Measurements from ENCODE around the gene GALR2. TPM values are rescaled to one million over a fixed set of nuclear protein-coding genes. Genes with fewer than 3 reads are reported as not detected.

GALR2 gene
- total RNA-seq, 1 donor from 2014 or later = 0.36 TPM

DNA sequence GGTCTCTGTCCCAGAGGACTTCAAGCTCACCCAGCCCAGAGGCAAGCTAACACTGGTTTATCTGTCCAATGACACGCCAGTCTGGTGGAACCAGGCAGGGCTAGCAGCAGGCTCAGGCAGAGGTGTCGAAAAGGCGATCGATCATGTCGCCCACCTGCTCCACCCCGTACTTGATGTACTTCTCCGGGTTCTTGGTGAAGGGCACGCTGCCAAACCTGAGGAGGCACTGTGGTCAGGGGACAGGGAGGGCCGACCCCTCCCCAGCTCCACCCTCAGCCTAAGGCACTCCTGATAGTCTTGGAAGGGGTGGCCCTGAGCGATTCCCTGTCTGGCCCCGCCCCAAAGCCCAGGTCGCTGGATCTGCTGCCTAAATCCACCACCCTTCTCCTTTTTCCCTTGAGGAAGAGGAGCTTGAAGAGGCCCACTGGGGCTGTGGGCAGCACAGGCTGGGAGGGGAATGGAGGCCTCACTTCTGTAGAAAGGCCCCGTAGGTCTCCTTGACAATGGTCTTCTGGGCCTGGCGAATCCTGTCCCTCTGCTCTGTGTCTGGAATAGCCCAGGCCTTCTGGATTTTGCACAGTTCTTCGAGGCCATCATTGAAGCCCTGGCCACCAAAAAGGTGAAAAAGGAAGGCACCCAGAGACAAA, 9.1 kb downstream of the GALR2 start:
- Mint-ChIP-seq H3K27me3 (ENCODE audit: low read depth, unreplicated experiment) (peaks cover 10% of the 10 kb centered on the region), H3K36me3 (ENCODE audit: low read depth, unreplicated experiment) (peaks cover 14% of the 10 kb centered on the region), H3K4me3 (ENCODE audit: unreplicated experiment) (no peak overlapping the region), H3K9me3 (ENCODE audit: unreplicated experiment) (no peaks in the 10 kb centered on the region), H3K27ac (ENCODE audit: unreplicated experiment) (no peak overlapping the region), H3K4me1 (ENCODE audit: low read depth, unreplicated experiment) (peaks cover 18% of the 10 kb centered on the region)
- Histone ChIP-seq H3K27me3 (ENCODE audit: insufficient read depth, low read length) (peaks cover 20% of the 10 kb centered on the region), H3K4me3 (ENCODE audit: insufficient read depth, low read depth, low read length) (no peak overlapping the region), H3K27ac (ENCODE audit: low read depth, low read length) (no peak overlapping the region), H3K4me2 (ENCODE audit: low read length) (no peak overlapping the region), H3K9me3 (ENCODE audit: insufficient read depth, low read depth, low read length) (no peaks in the 10 kb centered on the region), H3K36me3 (ENCODE audit: insufficient read depth, low read length) (peaks cover 12% of the 10 kb centered on the region), H3K9ac (ENCODE audit: low read length) (no peak overlapping the region), H3K4me1 (ENCODE audit: insufficient read depth, low read length) (no peaks in the 10 kb centered on the region), H2AFZ (ENCODE audit: low read depth, low read length) (no peak overlapping the region), H3K79me2 (ENCODE audit: insufficient read depth, low read length) (no peaks in the 10 kb centered on the region), H4K20me1 (ENCODE audit: insufficient read depth, low read length) (peaks cover 22% of the 10 kb centered on the region)
- DNase-seq (ENCODE audit: low read depth) (no peak), FAIRE-seq (no peak)
- TF ChIP-seq, protein P1, sequence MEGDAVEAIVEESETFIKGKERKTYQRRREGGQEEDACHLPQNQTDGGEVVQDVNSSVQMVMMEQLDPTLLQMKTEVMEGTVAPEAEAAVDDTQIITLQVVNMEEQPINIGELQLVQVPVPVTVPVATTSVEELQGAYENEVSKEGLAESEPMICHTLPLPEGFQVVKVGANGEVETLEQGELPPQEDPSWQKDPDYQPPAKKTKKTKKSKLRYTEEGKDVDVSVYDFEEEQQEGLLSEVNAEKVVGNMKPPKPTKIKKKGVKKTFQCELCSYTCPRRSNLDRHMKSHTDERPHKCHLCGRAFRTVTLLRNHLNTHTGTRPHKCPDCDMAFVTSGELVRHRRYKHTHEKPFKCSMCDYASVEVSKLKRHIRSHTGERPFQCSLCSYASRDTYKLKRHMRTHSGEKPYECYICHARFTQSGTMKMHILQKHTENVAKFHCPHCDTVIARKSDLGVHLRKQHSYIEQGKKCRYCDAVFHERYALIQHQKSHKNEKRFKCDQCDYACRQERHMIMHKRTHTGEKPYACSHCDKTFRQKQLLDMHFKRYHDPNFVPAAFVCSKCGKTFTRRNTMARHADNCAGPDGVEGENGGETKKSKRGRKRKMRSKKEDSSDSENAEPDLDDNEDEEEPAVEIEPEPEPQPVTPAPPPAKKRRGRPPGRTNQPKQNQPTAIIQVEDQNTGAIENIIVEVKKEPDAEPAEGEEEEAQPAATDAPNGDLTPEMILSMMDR (IDR thresholded peaks at IDR 0.05; ENCODE audit: insufficient read depth, low read depth, low read length) = no peak
- no peak for TF ChIP-seq EZH2 (IDR thresholded peaks at IDR 0.05; ENCODE audit: insufficient read depth, low read length)

DNA sequence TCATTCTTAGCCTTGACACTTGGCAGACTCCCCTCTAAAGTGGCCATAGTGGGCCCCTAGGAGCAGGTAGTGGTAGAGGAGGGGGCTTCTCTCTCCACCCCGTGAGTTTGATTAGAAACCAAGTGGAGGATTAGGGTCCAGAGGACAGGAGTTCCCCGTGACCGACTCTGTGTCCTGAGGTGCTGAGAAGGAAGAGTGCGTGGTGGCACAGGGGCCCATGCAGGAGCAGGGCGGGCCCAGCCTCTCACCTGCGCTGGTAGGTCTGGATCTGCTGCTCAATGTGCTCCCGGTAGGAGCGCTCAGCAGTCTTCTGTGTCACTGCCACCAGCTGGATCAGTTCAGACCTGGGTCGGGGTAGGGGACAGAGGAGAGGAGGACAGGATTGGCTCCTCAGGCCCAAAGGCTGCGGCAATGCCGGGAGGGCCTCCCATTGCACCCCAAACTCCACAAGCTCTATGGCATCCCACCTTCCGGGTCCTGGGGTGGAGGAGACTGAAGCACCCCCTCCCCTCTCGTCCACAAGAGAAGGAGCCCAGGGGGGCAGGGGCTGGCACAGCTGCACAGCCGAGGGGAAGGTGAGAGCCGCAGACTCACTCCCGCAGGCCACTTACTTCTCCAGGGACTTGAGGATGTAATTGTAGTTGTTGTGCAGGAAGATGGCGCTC, 10.6 kb downstream of the GALR2 start:
- Histone ChIP-seq H3K27me3 (ENCODE audit: insufficient read depth, low read length) (peaks cover 5% of the 10 kb centered on the region), H3K9ac (ENCODE audit: low read length) (no peak overlapping the region), H2AFZ (ENCODE audit: low read depth, low read length) (no peak overlapping the region), H3K79me2 (ENCODE audit: insufficient read depth, low read length) (no peaks in the 10 kb centered on the region), H3K27ac (ENCODE audit: low read depth, low read length) (no peak overlapping the region), H3K9me3 (ENCODE audit: insufficient read depth, low read depth, low read length) (no peaks in the 10 kb centered on the region), H3K4me1 (ENCODE audit: insufficient read depth, low read length) (no peaks in the 10 kb centered on the region), H3K36me3 (ENCODE audit: insufficient read depth, low read length) (peaks cover 20% of the 10 kb centered on the region), H3K4me3 (ENCODE audit: insufficient read depth, low read depth, low read length) (no peak overlapping the region), H3K4me2 (ENCODE audit: low read length) (no peak overlapping the region), H4K20me1 (ENCODE audit: insufficient read depth, low read length) (peaks cover 12% of the 10 kb centered on the region)
- no peak for TF ChIP-seq EZH2 (IDR thresholded peaks at IDR 0.05; ENCODE audit: insufficient read depth, low read length)
- TF ChIP-seq, protein P1 (IDR thresholded peaks at IDR 0.05; ENCODE audit: insufficient read depth, low read depth, low read length) = no peak
- Mint-ChIP-seq H3K4me3 (ENCODE audit: unreplicated experiment) (no peak overlapping the region), H3K36me3 (ENCODE audit: low read depth, unreplicated experiment) (peaks cover 12% of the 10 kb centered on the region), H3K27ac (ENCODE audit: unreplicated experiment) (no peak overlapping the region), H3K27me3 (ENCODE audit: low read depth, unreplicated experiment) (peaks cover 1% of the 10 kb centered on the region), H3K9me3 (ENCODE audit: unreplicated experiment) (no peaks in the 10 kb centered on the region), H3K4me1 (ENCODE audit: low read depth, unreplicated experiment) (peaks cover 18% of the 10 kb centered on the region)
- DNase-seq (ENCODE audit: low read depth) (no peak), FAIRE-seq (no peak)
